Measurements from ENCODE around the gene PDGFRA. TPM values are rescaled to one million over a fixed set of nuclear protein-coding genes. Genes with fewer than 3 reads are reported as not detected.
"Not testable (repeated sequence)": the region's sequence is repeated elsewhere in the genome, so short reads cannot be mapped to it uniquely, and the experiment has no call there.

Gene PDGFRA
- total RNA-seq, 2 donors from 2014 or later: 7.8 to 10.7 TPM

GRCh38 chr4:54237770-54238169 is 8.7 kb downstream of the PDGFRA start:
- Mint-ChIP-seq H3K4me1 (no peaks in the 10 kb centered on the region), H3K36me3 (ENCODE audit: low read depth) (peaks cover 18% of the 10 kb centered on the region), H3K27ac (no peak overlapping the region), H3K4me3 (no peak overlapping the region), H3K27me3 (ENCODE audit: insufficient read depth) (peaks cover 26% of the 10 kb centered on the region), H3K9me3 (peaks cover 55% of the 10 kb centered on the region)
- H3K36me3 ChIP-seq (ENCODE audit: control insufficient read depth, insufficient read depth, low read length): peaks cover 3% of the 10 kb centered on the region
- no peak overlapping the region for H3K9ac ChIP-seq (ENCODE audit: extremely low read depth, low read length, poor library complexity, severe bottlenecking)
- peaks cover 47% of the 10 kb centered on the region for H3K9me3 ChIP-seq (ENCODE audit: control insufficient read depth, low read length)
- no peaks in the 10 kb centered on the region for H3K4me1 ChIP-seq (ENCODE audit: control insufficient read depth, insufficient read depth, low read length)
- H3K4me3 ChIP-seq (ENCODE audit: low read length): no peak overlapping the region
- H3K27ac ChIP-seq (ENCODE audit: low read depth, low read length): no peak overlapping the region
- DNase-seq: no peak
- WGBS, 2 experiments (ENCODE audit: insufficient coverage in 1 of 2, insufficient read length in 1 of 2): 95 to 100% methylated on average over 2 of the region's 2 CpGs
- no peak for TF ChIP-seq CTCF (conservative IDR thresholded peaks at IDR 0.05)
- H3K27me3 ChIP-seq (ENCODE audit: control insufficient read depth, insufficient read depth, low read length, poor library complexity, severe bottlenecking): peaks cover 7% of the 10 kb centered on the region

- Mint-ChIP-seq H3K9me3 (peaks cover 61% of the 10 kb centered on the region), H3K4me1 (no peaks in the 10 kb centered on the region), H3K27me3 (ENCODE audit: insufficient read depth) (peaks cover 25% of the 10 kb centered on the region), H3K4me3 (no peak overlapping the region), H3K36me3 (ENCODE audit: low read depth) (peaks cover 22% of the 10 kb centered on the region), H3K27ac (no peak overlapping the region)
- Histone ChIP-seq H3K27ac (ENCODE audit: low read depth, low read length) (no peak overlapping the region), H3K27me3 (ENCODE audit: control insufficient read depth, insufficient read depth, low read length, poor library complexity, severe bottlenecking) (peaks cover 6% of the 10 kb centered on the region), H3K4me1 (ENCODE audit: control insufficient read depth, insufficient read depth, low read length) (no peaks in the 10 kb centered on the region), H3K9ac (ENCODE audit: extremely low read depth, low read length, poor library complexity, severe bottlenecking) (no peak overlapping the region), H3K9me3 (ENCODE audit: control insufficient read depth, low read length) (peaks cover 53% of the 10 kb centered on the region), H3K36me3 (ENCODE audit: control insufficient read depth, insufficient read depth, low read length) (peaks cover 3% of the 10 kb centered on the region), H3K4me3 (ENCODE audit: low read length) (no peak overlapping the region)
- no peak for DNase-seq
- TF ChIP-seq CTCF (conservative IDR thresholded peaks at IDR 0.05): no peak
These were observed 9.3 kb downstream of the PDGFRA start for GRCh38 chr4:54238389-54238788.

- WGBS, 2 experiments (ENCODE audit: insufficient coverage in 1 of 2, insufficient read length in 1 of 2): 74 to 91% methylated on average over 2 to 3 of the region's 3 CpGs
- not testable (repeated sequence) for H3K27ac ChIP-seq (ENCODE audit: low read depth, low read length); H3K27me3 ChIP-seq (ENCODE audit: control insufficient read depth, insufficient read depth, low read length, poor library complexity, severe bottlenecking); H3K4me1 Mint-ChIP-seq; H3K4me3 Mint-ChIP-seq; H3K9ac ChIP-seq (ENCODE audit: extremely low read depth, low read length, poor library complexity, severe bottlenecking); H3K27me3 Mint-ChIP-seq (ENCODE audit: insufficient read depth); H3K27ac Mint-ChIP-seq; DNase-seq; H3K4me1 ChIP-seq (ENCODE audit: control insufficient read depth, insufficient read depth, low read length); H3K36me3 ChIP-seq (ENCODE audit: control insufficient read depth, insufficient read depth, low read length)
- H3K9me3 ChIP-seq (ENCODE audit: control insufficient read depth, low read length): peaks cover 56% of the 10 kb centered on the region
- Mint-ChIP-seq H3K9me3 (peaks cover 83% of the 10 kb centered on the region), H3K36me3 (ENCODE audit: low read depth) (peaks cover 28% of the 10 kb centered on the region)
- peak overlapping the region; percentile 50 for H3K4me3 ChIP-seq (ENCODE audit: low read length)
These were observed 12.3 kb downstream of the PDGFRA start for GRCh38 chr4:54241268-54241823.

GRCh38 chr4:54243541-54243940 is 14.4 kb downstream of the PDGFRA start:
- 97 to 98% methylated on average over 4 to 15 of the region's 15 CpGs for WGBS, 2 experiments (ENCODE audit: insufficient coverage in 1 of 2, insufficient read length in 1 of 2)
- not testable (repeated sequence) for DNase-seq; H3K9ac ChIP-seq (ENCODE audit: extremely low read depth, low read length, poor library complexity, severe bottlenecking); H3K27ac Mint-ChIP-seq; H3K27me3 ChIP-seq (ENCODE audit: control insufficient read depth, insufficient read depth, low read length, poor library complexity, severe bottlenecking); H3K36me3 ChIP-seq (ENCODE audit: control insufficient read depth, insufficient read depth, low read length); H3K27me3 Mint-ChIP-seq (ENCODE audit: insufficient read depth); H3K27ac ChIP-seq (ENCODE audit: low read depth, low read length); H3K4me1 Mint-ChIP-seq; H3K4me3 Mint-ChIP-seq; H3K4me1 ChIP-seq (ENCODE audit: control insufficient read depth, insufficient read depth, low read length)
- H3K4me3 ChIP-seq (ENCODE audit: low read length): peak overlapping the region; percentile 65
- H3K36me3 Mint-ChIP-seq (ENCODE audit: low read depth): peaks cover 28% of the 10 kb centered on the region
- peaks cover 43% of the 10 kb centered on the region for H3K9me3 ChIP-seq (ENCODE audit: control insufficient read depth, low read length)
- peaks cover 83% of the 10 kb centered on the region for H3K9me3 Mint-ChIP-seq

- not testable (repeated sequence) for H3K27ac ChIP-seq (ENCODE audit: low read depth, low read length); H3K4me1 ChIP-seq (ENCODE audit: control insufficient read depth, insufficient read depth, low read length); H3K27me3 Mint-ChIP-seq (ENCODE audit: insufficient read depth); H3K4me3 Mint-ChIP-seq; H3K27me3 ChIP-seq (ENCODE audit: control insufficient read depth, insufficient read depth, low read length, poor library complexity, severe bottlenecking); H3K9ac ChIP-seq (ENCODE audit: extremely low read depth, low read length, poor library complexity, severe bottlenecking); H3K36me3 ChIP-seq (ENCODE audit: control insufficient read depth, insufficient read depth, low read length); DNase-seq; H3K36me3 Mint-ChIP-seq (ENCODE audit: low read depth); H3K27ac Mint-ChIP-seq; H3K4me3 ChIP-seq (ENCODE audit: low read length)
- H3K9me3 ChIP-seq (ENCODE audit: control insufficient read depth, low read length): peaks cover 26% of the 10 kb centered on the region
- 91% methylated on average over 1 of the region's 1 CpG; no CpG with 5 or more reads in 1 of the 2 experiments for WGBS, 2 experiments (ENCODE audit: insufficient coverage in 1 of 2, insufficient read length in 1 of 2)
- Mint-ChIP-seq H3K9me3 (peaks cover 36% of the 10 kb centered on the region), H3K4me1 (peaks cover 15% of the 10 kb centered on the region)
These were observed 23.2 kb downstream of the PDGFRA start for GRCh38 chr4:54252312-54252711.

Measured in endodermal cell (in vitro differentiated cells).